Breast epithelium (tissue), 4 donors: ENCODE data around the gene ZG16. TPM values are rescaled to one million over a fixed set of nuclear protein-coding genes. Genes with fewer than 3 reads are reported as not detected.
"Not testable (repeated sequence)": the region's sequence is repeated elsewhere in the genome, so short reads cannot be mapped to it uniquely, and the experiment has no call there.

Experiments
- DNase-seq, 2 donors: peaks; one replicate each; pipeline ENCODE4 v3.0.0-alpha.2; 2019; ENCODE audit warnings: low spot score in 2 of 2
- H3K27ac ChIP-seq, 2 donors: fragments of 200-600 bp; sonication (generic) in 1 of 2; one replicate each; pipeline ENCODE4 v1.5.1; 2016 to 2019; ENCODE audit warnings: mild to moderate bottlenecking in 1 of 2
- H3K27me3 ChIP-seq, 2 donors: fragments of 200-600 bp; sonication (generic) in 1 of 2; one replicate each; pipeline versions ENCODE4 v1.5.1 to v1.6.0; 2017 to 2019; ENCODE audit warnings: control low read depth in 1 of 2, mild to moderate bottlenecking in 1 of 2
- H3K36me3 ChIP-seq: fragments of 200-600 bp; one replicate; pipeline ENCODE4 v1.5.1; 2019
- H3K4me1 ChIP-seq, 2 donors: fragments of 200-600 bp; sonication (generic); one replicate each; pipeline ENCODE4 v1.5.1; 2016 to 2019; ENCODE audit warnings: control low read depth in 1 of 2
- H3K4me3 ChIP-seq, 3 donors: fragments of 200-600 bp; sonication (generic); 1 replicate in 2 of 3; 2 replicates in 1 of 3; pipeline ENCODE4 v1.5.1; 2016 to 2019; ENCODE audit warnings: mild to moderate bottlenecking in 3 of 3, moderate library complexity in 2 of 3
- H3K9me3 ChIP-seq, 2 donors: fragments of 200-600 bp; sonication (generic) in 1 of 2; one replicate each; pipeline ENCODE4 v1.5.1; 2016 to 2019; ENCODE audit warnings: control low read depth in 1 of 2
- POLR2A ChIP-seq: fragments of 450-650 bp; IDR thresholded peaks from one replicate; pipeline ENCODE4 v1.6.1; 2016; ENCODE audit warnings: antibody characterized with exemption, mild to moderate bottlenecking, moderate library complexity
- POLR2AphosphoS5 ChIP-seq, 3 donors: sonication (generic); formaldehyde crosslinking; IDR thresholded peaks; one replicate each; pipeline ENCODE4 v1.6.1; 2017; ENCODE audit warnings: antibody characterized with exemption in 3 of 3
- intact Hi-C: fragments of 100-400 bp; cut with DNase I; formaldehyde crosslinking; loops from one replicate; pipeline ENCODE4 v1.15.1; 2023; ENCODE audit warnings: low total_unique reads
- total RNA-seq, 3 donors: library from RNA; depleted of rRNA; stranded (reverse); fragments of >200 nt; gene quantifications; one replicate each; pipeline ENCODE4 v1.1.0, GENCODE V29; 2016
- TF ChIP-seq, protein P1 (sequence below), 3 donors: fragments of 450-650 bp; IDR thresholded peaks; one replicate each; pipeline ENCODE4 v1.5.1; 2016 to 2017; ENCODE audit warnings: antibody characterized with exemption in 3 of 3, mild to moderate bottlenecking in 3 of 3, moderate library complexity in 3 of 3

The ZG16 gene
- total RNA-seq, 3 donors from 2014 or later, result 0.33 TPM; not detected in 2

- no peaks in the 10 kb centered on the region for H3K9me3 ChIP-seq
- no peak overlapping the region for H3K4me3 ChIP-seq
- H3K27me3 ChIP-seq, result no peaks in the 10 kb centered on the region
- DNase-seq, result no peak
- TF ChIP-seq POLR2AphosphoS5 (IDR thresholded peaks at IDR 0.05) (no peak), POLR2A (no peak)
- TF ChIP-seq, protein P1, sequence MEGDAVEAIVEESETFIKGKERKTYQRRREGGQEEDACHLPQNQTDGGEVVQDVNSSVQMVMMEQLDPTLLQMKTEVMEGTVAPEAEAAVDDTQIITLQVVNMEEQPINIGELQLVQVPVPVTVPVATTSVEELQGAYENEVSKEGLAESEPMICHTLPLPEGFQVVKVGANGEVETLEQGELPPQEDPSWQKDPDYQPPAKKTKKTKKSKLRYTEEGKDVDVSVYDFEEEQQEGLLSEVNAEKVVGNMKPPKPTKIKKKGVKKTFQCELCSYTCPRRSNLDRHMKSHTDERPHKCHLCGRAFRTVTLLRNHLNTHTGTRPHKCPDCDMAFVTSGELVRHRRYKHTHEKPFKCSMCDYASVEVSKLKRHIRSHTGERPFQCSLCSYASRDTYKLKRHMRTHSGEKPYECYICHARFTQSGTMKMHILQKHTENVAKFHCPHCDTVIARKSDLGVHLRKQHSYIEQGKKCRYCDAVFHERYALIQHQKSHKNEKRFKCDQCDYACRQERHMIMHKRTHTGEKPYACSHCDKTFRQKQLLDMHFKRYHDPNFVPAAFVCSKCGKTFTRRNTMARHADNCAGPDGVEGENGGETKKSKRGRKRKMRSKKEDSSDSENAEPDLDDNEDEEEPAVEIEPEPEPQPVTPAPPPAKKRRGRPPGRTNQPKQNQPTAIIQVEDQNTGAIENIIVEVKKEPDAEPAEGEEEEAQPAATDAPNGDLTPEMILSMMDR (IDR thresholded peaks at IDR 0.05), result no peak
- H3K27ac ChIP-seq, result no peak overlapping the region
- intact Hi-C loops, result no loop called here
- H3K4me1 ChIP-seq, result no peaks in the 10 kb centered on the region
- H3K36me3 ChIP-seq, result no peaks in the 10 kb centered on the region
Measured at GRCh38 chr16:29757950-29758466, 20.0 kb upstream of the ZG16 start.

- no peaks in the 10 kb centered on the region for H3K9me3 ChIP-seq
- intact Hi-C loops, result no loop called here
- H3K27ac ChIP-seq, result no peak overlapping the region
- H3K4me3 ChIP-seq, result no peak overlapping the region
- H3K4me1 ChIP-seq, result no peaks in the 10 kb centered on the region
- H3K27me3 ChIP-seq, result no peaks in the 10 kb centered on the region
- H3K36me3 ChIP-seq, result no peaks in the 10 kb centered on the region
- TF ChIP-seq, protein P1 (IDR thresholded peaks at IDR 0.05), result no peak
- TF ChIP-seq POLR2AphosphoS5 (IDR thresholded peaks at IDR 0.05), result no peak
- TF ChIP-seq POLR2A, result no peak
- no peak for DNase-seq
Measured at GRCh38 chr16:29760567-29761279, 17.3 kb upstream of the ZG16 start.

GRCh38 chr16:29761280-29761651, 16.8 kb upstream of the ZG16 start:
- H3K9me3 ChIP-seq, DNase-seq, H3K27ac ChIP-seq, H3K4me1 ChIP-seq, H3K27me3 ChIP-seq, H3K36me3 ChIP-seq, H3K4me3 ChIP-seq, intact Hi-C loops: not testable (repeated sequence)

DNA sequence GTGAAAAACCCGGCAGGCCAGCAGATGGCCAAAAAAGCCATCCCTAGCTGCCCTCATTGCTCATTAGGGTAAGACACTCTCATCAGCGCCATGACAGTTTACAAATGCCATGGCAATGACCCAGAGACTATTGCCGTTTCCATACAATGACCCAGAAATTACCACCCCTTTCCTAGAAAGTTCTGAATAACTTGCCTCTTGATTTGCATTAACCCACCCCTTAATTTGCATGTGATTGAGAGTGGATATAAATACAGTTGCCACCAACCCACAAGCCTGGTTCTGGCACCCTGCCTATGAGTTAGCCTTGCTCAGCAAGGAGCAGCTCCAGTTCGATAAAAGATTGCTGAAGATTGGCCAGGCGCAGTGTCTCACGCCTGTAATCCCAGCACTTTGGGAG, 16.2 kb upstream of the ZG16 start:
- no peak overlapping the region for H3K27ac ChIP-seq
- intact Hi-C loops, result no loop called here

DNA sequence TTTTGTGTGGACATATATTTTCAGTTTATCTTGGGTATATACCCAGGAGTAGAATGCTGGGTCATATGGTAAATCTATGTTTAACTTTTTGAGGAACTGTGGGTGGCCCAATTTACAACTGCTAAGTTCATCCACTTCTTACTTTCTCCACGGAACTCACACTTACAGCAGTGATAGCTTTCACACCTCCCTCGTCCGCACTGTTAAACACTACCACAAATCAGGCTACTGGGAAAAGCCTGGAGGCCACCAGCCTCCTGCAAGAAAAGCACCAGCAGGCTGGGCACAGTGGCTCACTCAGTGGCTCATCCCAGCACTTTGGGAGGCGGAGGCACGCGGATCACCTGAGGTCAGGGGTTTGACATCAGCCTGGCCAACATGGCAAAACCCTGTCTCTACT, 14.7 kb upstream of the ZG16 start:
- Histone ChIP-seq H3K4me1 (no peaks in the 10 kb centered on the region), H3K4me3 (no peak overlapping the region), H3K36me3 (no peaks in the 10 kb centered on the region), H3K27me3 (no peaks in the 10 kb centered on the region), H3K27ac (no peak overlapping the region), H3K9me3 (no peaks in the 10 kb centered on the region)
- DNase-seq, result no peak
- intact Hi-C loops, result no loop called here
- TF ChIP-seq POLR2A, result no peak
- no peak for TF ChIP-seq POLR2AphosphoS5 (IDR thresholded peaks at IDR 0.05)
- TF ChIP-seq, protein P1 (IDR thresholded peaks at IDR 0.05), result no peak

More for the DNA sequence above, 16.2 kb upstream of the ZG16 start:
- Histone ChIP-seq H3K9me3 (no peaks in the 10 kb centered on the region), H3K36me3 (no peaks in the 10 kb centered on the region), H3K4me1 (no peaks in the 10 kb centered on the region), H3K27me3 (no peaks in the 10 kb centered on the region), H3K4me3 (no peak overlapping the region)
- DNase-seq, result no peak
- TF ChIP-seq, protein P1 (IDR thresholded peaks at IDR 0.05), result no peak
